Epithelial cell of prostate (primary cell): ENCODE results near the gene TIAM1.
A peak's percentile ranks its signal among the peaks of the same experiment; 100 is the strongest.

ENCODE experiments used
- DNase-seq: peaks from one replicate; pipeline ENCODE4 v3.0.0-alpha.2; 2011; ENCODE audit warnings: low read depth, low spot score
- H3K27ac ChIP-seq: fragments of 450-650 bp; 2 replicates; pipeline ENCODE4 v1.5.1; 2017; ENCODE audit warnings: mild to moderate bottlenecking

TIAM1 gene

GRCh38 chr21:31343680-31344480, at the start of gene TIAM1:
TSS of gene TIAM1 (minus strand) at chr21:31344261. CDS start at chr21:31266972, 77,289 bp downstream.
- DNase-seq, result peak; percentile 81
- peak within 1 kb of the TSS; percentile 71 for H3K27ac ChIP-seq

GRCh38 chr21:31387560-31388186, 43.6 kb upstream of the TIAM1 start:
- no peak for DNase-seq
- no peak overlapping the region for H3K27ac ChIP-seq

- DNase-seq, result no peak
Observed at GRCh38 chr21:31386006-31386405, 41.9 kb upstream of the TIAM1 start.

GRCh38 chr21:31383770-31384169, 39.7 kb upstream of the TIAM1 start:
- no peak for DNase-seq
- no peak overlapping the region for H3K27ac ChIP-seq

More at GRCh38 chr21:31386006-31386405, 41.9 kb upstream of the TIAM1 start:
- no peak overlapping the region for H3K27ac ChIP-seq

- DNase-seq, result no peak
- H3K27ac ChIP-seq, result no peak overlapping the region
Observed at GRCh38 chr21:31382060-31382459, 38.0 kb upstream of the TIAM1 start.

- no peak overlapping the region for H3K27ac ChIP-seq
- no peak for DNase-seq
Observed at GRCh38 chr21:31376301-31376700, 32.2 kb upstream of the TIAM1 start.

- no peak overlapping the region for H3K27ac ChIP-seq
Observed at GRCh38 chr21:31374395-31374794, 30.3 kb upstream of the TIAM1 start.

GRCh38 chr21:31372471-31372765, 28.4 kb upstream of the TIAM1 start:
- no peak overlapping the region for H3K27ac ChIP-seq
- no peak for DNase-seq

More at GRCh38 chr21:31374395-31374794, 30.3 kb upstream of the TIAM1 start:
- no peak for DNase-seq

GRCh38 chr21:31371715-31372470, 27.8 kb upstream of the TIAM1 start:
- no peak overlapping the region for H3K27ac ChIP-seq
- DNase-seq, result no peak

GRCh38 chr21:31370893-31371544, 27.0 kb upstream of the TIAM1 start:
- H3K27ac ChIP-seq, result no peak overlapping the region
- DNase-seq, result no peak

GRCh38 chr21:31370281-31370892, 26.3 kb upstream of the TIAM1 start:
- no peak for DNase-seq
- no peak overlapping the region for H3K27ac ChIP-seq

- no peak overlapping the region for H3K27ac ChIP-seq
- no peak for DNase-seq
Observed at GRCh38 chr21:31368361-31368760, 24.3 kb upstream of the TIAM1 start.

GRCh38 chr21:31367801-31368200, 23.7 kb upstream of the TIAM1 start:
- no peak for DNase-seq
- no peak overlapping the region for H3K27ac ChIP-seq

GRCh38 chr21:31366825-31367224, 22.8 kb upstream of the TIAM1 start:
- peak; percentile 87 for DNase-seq
- peak overlapping the region; percentile 10 for H3K27ac ChIP-seq

GRCh38 chr21:31364253-31364945, 20.3 kb upstream of the TIAM1 start:
- no peak for DNase-seq
- no peak overlapping the region for H3K27ac ChIP-seq

- no peak for DNase-seq
- H3K27ac ChIP-seq, result no peak overlapping the region
Observed at GRCh38 chr21:31363720-31364119, 19.7 kb upstream of the TIAM1 start.

GRCh38 chr21:31360717-31361116, 16.7 kb upstream of the TIAM1 start:
- H3K27ac ChIP-seq, result no peak overlapping the region
- no peak for DNase-seq

- no peak for DNase-seq
- no peak overlapping the region for H3K27ac ChIP-seq
Observed at GRCh38 chr21:31358158-31358557, 14.1 kb upstream of the TIAM1 start.

- DNase-seq, result no peak
- no peak overlapping the region for H3K27ac ChIP-seq
Observed at GRCh38 chr21:31356440-31356839, 12.4 kb upstream of the TIAM1 start.
